T-helper 2 cell treated with Interferon-gamma antibody and Interleukin-4, amounts not matched to agents 100 ng/mL and 5 ng/mL, for 36 hours (primary cell): ENCODE data around the gene NTF4. TPM values are rescaled to one million over a fixed set of nuclear protein-coding genes. Genes with fewer than 3 reads are reported as not detected.
"Not testable (repeated sequence)": the region's sequence is repeated elsewhere in the genome, so short reads cannot be mapped to it uniquely, and the experiment has no call there.

Source experiments
- intact Hi-C: fragments of 100-400 bp; cut with micrococcal nuclease; formaldehyde crosslinking; loops from one replicate; pipeline ENCODE4 v1.15.1; 2023
- total RNA-seq: library from RNA; stranded (reverse); gene quantifications from 2 replicates; pipeline ENCODE4 v1.2.3, GENCODE V29; 2022

NTF4 gene
- total RNA-seq, 1 donor from 2014 or later: not detected

- intact Hi-C loops: no loop called here
Observed at GRCh38 chr19:49058562-49058961, 6.1 kb downstream of the NTF4 start.

- intact Hi-C loops: no loop called here
Observed at GRCh38 chr19:49057636-49058234, 6.9 kb downstream of the NTF4 start, which contains the start of gene CGB7. TSS of gene CGB7 (minus strand) at chr19:49057749. CDS start at chr19:49055375, 2,374 bp downstream.

- intact Hi-C loops: not testable (repeated sequence)
Observed at GRCh38 chr19:49056902-49057596, 7.6 kb downstream of the NTF4 start.

- intact Hi-C loops: no loop called here
Observed at GRCh38 chr19:49056101-49056901, 8.3 kb downstream of the NTF4 start.

GRCh38 chr19:49050376-49051033 lies 14.1 kb downstream of the NTF4 start:
- intact Hi-C loops: not testable (repeated sequence)

GRCh38 chr19:49049834-49050233 lies 14.8 kb downstream of the NTF4 start:
- intact Hi-C loops: not testable (repeated sequence)

GRCh38 chr19:49049011-49049410 lies 15.6 kb downstream of the NTF4 start, which contains the start of gene CGB8:
TSS of gene CGB8 (minus strand) at chr19:49049111. CDS start at chr19:49048739, 372 bp downstream.
- intact Hi-C loops: not testable (repeated sequence)

GRCh38 chr19:49043548-49043947 lies 21.1 kb downstream of the NTF4 start, which contains the start of gene CGB5:
TSS of gene CGB5 (plus strand) at chr19:49043848. CDS start at chr19:49044210, 362 bp downstream.
- intact Hi-C loops: not testable (repeated sequence)

GRCh38 chr19:49042666-49043065 lies 22.0 kb downstream of the NTF4 start:
- intact Hi-C loops: not testable (repeated sequence)

- intact Hi-C loops: no loop called here
Observed at GRCh38 chr19:49042177-49042576, 22.4 kb downstream of the NTF4 start.

- intact Hi-C loops: not testable (repeated sequence)
Observed at GRCh38 chr19:49039736-49040135, 24.9 kb downstream of the NTF4 start.

GRCh38 chr19:49038557-49039276 lies 25.9 kb downstream of the NTF4 start:
- intact Hi-C loops: not testable (repeated sequence)

GRCh38 chr19:49038111-49038510 lies 26.5 kb downstream of the NTF4 start:
- intact Hi-C loops: not testable (repeated sequence)

- intact Hi-C loops: not testable (repeated sequence)
Observed at GRCh38 chr19:49036815-49037214, 27.8 kb downstream of the NTF4 start, which contains the start of gene CGB1. TSS of gene CGB1 (minus strand) at chr19:49036895. CDS start at chr19:49036711, 184 bp downstream.

GRCh38 chr19:49031642-49032301 lies 32.8 kb downstream of the NTF4 start, which contains the start of gene CGB2:
TSS of gene CGB2 (plus strand) at chr19:49031890. CDS start at chr19:49032096, 206 bp downstream.
- intact Hi-C loops: not testable (repeated sequence)

- intact Hi-C loops: not testable (repeated sequence)
Observed at GRCh38 chr19:49030323-49030722, 34.3 kb downstream of the NTF4 start.

- intact Hi-C loops: not testable (repeated sequence)
Observed at GRCh38 chr19:49029749-49030148, 34.9 kb downstream of the NTF4 start.

- intact Hi-C loops: not testable (repeated sequence)
Observed at GRCh38 chr19:49028686-49029085, 35.9 kb downstream of the NTF4 start.

GRCh38 chr19:49025599-49025998 lies 39.0 kb downstream of the NTF4 start:
- intact Hi-C loops: not testable (repeated sequence)

- intact Hi-C loops: not testable (repeated sequence)
Observed at GRCh38 chr19:49025088-49025487, 39.5 kb downstream of the NTF4 start.
